DMS 273 (cell line): ENCODE measurements around the gene RPL7L1.
"Not testable (repeated sequence)": the region's sequence is repeated elsewhere in the genome, so short reads cannot be mapped to it uniquely, and the experiment has no call there.

Source experiments
- DNase-seq: peaks from one replicate; lab custom pipeline; 2025; ENCODE audit not compliant: unreplicated experiment; lab: John Stamatoyannopoulos, UW

The RPL7L1 gene

DNA sequence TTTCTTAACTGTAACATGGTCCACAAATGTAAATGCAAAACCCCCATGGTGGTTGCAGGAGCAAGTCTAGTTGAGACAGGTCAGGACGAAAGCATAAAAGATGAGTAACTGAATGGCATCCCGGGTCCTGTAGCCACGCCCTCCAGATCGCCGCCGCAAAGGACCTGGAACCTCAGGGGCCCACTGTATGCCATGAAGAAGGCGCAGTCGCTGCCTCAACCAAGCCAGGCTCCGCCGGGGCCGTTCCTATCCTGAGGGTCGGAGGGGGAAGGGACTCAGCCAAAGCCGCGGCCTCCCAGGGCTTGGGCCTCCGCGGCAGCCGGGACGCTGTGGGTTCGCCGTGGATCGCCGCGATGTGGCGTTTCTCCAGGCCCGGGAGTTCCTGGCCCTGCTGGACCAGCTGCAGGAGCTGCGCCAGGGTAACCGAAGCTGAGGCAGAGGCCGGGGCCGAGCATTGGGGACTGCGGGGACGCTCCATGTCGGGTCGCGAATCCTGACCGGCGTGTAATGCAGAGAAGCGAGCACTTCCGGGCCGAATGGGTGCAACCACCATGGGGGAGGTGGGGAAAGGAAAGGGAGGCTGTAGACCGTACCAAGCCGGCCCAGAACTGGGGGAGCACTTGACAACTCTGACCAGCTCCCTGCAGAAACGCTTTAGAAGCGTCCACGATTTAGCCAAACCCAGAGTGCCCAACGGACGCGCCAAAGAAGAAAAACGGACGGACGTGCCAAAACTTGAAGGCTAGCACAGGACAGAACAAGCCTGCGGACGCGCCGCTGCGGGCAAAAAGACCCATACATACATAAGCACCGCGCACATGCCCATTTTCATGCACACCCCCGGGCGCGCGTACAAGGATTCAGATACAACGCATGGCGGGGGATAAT lies 11.1 kb downstream of the RPL7L1 start:
- peak; percentile 95 for DNase-seq

DNA sequence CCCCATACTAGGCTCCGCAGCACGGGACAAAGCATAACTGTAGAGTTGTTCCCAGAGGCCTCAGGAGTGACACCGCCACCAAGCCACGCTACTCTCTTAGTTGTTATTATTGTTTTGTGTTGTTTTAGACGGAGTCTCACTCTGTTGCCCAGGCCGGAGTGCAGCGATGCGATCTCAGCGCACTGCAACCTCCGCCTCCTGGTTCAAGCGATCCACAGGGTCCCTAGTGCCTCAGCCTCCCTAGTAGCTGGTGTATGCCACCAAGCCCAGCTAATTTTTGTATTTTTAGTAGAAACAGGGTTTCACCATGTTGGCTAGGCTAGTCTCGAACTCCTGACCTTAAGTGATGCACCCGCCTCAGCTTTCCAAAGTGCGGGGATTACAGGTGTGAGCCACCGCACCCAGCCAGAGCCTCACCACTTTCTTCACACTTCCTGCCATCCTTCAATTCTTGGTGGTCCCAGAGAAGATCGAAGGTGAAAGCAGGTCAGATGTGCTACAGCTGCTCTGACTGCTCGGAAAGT lies 11.8 kb downstream of the RPL7L1 start:
- no peak for DNase-seq

DNA sequence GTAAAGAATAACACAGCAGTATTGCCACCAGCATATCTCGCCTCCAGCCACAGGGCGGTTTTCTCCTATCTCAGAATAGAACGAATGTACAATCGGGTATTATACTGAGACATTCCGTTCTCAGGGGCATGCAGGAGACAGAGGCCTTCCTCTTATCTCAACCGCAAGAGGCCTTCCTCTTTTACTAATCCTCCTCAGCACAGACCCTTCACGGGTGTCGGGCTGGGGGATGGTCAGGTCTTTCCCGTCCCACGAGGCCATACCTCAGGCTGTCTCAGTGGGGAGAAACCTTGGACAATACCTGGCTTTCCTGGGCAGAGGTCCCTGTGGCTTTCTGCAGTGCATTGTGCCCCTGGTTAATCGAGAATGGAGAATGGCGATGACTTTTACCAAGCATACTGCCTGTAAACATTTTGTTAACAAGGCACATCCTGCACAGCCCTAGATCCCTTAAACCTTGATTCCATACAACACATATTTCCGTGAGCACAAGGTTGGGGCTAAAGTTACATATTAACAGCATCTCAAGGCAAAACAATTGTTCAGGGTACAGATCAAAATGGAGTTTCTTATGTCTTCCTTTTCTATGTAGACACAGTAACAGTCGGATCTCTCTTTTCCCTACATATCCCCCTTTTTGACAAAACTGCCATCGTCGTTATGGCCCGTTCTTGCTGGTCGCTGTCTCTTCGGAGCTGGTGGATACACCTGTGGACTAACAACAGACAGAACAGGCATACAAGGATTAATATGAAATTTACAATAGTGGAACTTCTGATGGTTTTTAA lies 14.8 kb downstream of the RPL7L1 start:
- DNase-seq, result not testable (repeated sequence)

DNA sequence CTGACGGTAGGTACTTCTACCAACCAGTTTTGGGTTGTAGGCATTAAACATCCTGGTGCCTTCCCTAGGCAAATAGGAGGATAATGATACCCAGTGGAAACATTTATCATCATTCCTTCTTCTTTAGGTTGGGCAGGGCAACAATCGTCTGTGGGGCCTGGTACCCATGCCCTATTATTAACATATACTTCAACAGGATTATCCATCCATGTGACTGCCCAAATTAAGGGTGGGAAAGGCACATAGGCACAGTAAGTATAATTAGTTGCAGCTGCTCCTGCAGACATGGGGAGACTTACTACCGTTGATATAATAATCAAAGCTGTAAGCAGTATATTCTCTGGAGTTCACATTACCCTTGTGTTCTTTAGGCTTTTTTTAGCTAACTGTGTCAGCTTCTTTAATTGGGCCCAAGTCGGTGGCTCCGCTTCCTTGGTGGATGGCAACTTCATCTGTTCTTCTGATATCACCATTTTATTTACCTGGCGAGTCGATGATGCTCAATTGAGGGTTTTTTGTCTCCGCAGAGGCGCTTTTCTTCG lies 16.8 kb downstream of the RPL7L1 start:
- no peak for DNase-seq

DNA sequence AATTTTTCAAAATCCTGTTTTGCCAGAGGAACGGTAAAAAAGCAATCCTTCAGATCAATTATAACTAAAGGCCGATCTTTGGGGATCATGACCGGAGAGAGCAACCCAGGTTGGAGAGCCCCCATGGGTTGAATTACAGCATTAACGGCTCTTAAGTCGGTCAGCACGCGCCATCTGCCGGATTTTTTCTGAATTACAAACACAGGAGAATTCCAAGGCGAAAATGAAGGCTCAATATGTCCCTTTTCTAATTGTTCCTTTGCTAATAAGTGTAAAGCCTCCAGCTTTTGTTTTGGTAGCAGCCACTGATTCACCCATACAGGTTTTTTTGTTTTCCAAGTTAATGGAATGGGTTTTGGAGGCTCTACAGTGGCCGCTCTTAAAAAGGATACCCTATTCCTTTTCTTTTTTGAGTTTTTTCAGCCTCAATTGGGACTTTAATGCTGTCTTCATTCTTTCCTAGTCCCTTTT lies 19.5 kb downstream of the RPL7L1 start:
- DNase-seq, result peak; percentile 92

DNA sequence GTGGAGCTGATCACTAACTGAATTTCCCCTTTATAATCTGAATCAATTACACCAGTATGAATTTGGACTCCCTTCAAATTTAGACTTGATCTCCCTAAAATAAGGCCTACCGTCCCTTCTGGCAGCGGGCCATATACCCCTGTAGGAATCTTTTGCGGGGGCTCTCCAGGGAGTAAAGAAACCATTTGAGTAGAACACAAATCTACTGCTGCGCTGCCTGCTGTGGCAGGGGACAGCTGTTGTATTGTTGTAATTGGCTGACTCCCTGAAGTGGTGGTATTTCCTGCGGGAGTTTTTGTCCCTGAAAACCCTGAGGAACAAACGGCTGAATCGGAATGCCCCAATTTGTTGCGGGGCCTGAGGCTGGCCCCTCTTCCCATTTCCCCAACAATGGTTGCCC lies 20.5 kb downstream of the RPL7L1 start:
- DNase-seq, result no peak

DNA sequence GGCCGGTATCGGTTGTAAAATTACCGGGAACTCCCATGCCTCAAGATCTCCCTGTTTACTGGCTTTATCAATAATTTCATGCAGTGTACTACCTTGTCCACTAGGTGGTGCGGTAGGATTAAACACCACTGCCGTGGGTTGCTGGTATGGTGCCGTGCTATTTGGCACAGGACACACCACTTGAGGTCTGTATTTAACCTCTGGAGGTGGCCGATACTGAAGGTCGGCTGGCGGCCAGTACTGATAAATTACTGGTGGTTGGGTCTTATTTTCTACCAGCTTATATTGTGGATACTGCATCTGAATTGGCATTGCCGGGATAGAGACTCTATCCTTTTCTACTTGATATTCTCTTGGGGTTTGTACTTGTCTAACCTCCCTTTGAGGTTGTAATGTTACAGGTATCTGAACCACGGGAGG lies 22.1 kb downstream of the RPL7L1 start:
- peak; percentile 93 for DNase-seq

DNA sequence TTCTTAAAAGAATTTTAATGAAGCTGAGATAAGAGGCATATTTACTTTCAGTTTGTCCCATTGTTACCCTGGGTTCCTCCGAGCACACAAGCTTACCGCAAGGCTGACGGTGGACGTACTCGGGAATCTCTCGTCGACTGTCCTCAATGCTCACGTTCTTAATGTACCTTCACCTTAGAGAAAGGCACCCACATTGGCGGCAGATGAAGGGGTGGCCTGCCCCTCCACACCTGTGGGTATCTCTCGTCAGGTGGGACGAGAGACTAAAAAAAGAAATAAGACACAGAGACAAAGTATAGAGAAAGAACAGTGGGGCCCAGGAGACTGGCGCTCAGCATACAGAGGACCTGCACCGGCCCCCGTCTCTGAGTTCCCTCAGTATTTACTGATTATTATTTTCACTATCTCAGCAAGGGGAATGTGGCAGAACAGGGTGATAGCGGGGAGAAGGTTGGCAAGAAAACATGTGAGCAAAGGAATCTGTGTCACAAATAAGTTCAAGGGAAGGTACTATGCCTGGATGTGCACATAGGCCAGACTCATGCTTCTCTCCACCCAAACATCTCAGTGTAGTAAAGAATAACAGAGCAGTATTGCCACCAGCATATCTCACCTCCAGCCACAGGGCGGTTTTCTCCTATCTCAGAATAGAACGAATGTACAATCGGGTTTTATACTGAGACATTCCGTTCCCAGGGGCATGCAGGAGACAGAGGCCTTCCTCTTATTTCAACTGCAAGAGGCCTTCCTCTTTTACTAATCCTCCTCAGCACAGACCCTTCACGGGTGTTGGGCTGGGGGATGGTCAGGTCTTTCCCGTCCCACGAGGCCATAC lies 23.2 kb downstream of the RPL7L1 start:
- DNase-seq, result not testable (repeated sequence)

DNA sequence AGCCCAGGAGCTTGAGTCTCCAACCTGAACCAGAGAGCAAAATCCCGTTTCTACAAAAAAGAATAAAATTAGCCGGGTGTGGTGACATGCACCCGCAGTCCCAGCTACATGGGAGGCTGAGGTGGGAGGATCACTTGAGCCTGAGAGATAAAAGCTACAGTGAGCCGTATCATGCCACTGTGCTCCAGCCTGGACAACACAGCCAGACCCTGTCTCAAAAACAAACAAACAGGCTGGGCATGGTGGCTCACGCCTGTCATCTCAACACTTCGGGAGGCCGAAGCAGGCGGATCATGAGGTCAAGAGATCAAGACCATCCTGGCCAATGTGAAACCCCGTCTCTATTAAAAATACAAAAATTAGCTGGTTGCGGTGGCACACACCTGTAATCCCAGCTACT lies 25.1 kb downstream of the RPL7L1 start:
- DNase-seq, result no peak

DNA sequence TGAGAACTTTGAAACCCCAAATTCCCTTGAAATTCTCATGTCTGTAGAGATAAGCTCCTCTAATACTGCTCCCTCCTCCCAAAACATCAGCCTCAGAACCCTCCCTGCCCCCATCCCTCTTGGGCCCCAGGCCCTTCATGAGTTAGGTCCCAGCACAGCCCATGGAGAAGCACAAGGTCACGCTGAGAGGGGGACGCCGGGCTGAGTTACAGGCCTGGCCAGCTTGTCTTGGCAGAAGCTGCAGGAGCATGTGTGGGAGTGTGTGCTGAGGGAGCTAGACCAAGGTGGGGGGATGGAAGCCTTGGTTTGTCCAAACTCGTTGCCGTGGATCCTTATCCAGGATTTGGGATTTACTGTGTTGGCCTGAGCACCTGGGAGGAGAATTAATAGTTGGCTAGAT lies 27.9 kb downstream of the RPL7L1 start:
- DNase-seq, result no peak

DNA sequence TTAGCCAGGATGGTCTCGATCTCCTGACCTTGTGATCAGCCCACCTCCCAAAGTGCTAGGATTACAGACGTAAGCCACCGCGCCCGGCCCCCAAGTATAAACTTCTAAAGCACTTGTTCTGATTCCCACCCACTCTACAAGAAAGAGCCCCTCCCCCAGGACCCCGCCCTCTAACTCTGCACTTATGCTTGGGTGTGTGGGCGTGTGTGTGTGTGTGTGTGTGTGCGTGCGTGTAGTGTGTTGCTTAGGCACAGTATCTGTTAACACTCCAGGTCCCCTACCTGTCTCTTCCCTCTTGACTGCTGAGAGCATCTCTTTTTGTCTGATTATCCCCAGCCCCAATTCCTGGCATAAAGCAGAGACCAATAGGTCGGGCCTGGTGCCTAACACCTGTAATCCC lies 30.4 kb downstream of the RPL7L1 start:
- no peak for DNase-seq

DNA sequence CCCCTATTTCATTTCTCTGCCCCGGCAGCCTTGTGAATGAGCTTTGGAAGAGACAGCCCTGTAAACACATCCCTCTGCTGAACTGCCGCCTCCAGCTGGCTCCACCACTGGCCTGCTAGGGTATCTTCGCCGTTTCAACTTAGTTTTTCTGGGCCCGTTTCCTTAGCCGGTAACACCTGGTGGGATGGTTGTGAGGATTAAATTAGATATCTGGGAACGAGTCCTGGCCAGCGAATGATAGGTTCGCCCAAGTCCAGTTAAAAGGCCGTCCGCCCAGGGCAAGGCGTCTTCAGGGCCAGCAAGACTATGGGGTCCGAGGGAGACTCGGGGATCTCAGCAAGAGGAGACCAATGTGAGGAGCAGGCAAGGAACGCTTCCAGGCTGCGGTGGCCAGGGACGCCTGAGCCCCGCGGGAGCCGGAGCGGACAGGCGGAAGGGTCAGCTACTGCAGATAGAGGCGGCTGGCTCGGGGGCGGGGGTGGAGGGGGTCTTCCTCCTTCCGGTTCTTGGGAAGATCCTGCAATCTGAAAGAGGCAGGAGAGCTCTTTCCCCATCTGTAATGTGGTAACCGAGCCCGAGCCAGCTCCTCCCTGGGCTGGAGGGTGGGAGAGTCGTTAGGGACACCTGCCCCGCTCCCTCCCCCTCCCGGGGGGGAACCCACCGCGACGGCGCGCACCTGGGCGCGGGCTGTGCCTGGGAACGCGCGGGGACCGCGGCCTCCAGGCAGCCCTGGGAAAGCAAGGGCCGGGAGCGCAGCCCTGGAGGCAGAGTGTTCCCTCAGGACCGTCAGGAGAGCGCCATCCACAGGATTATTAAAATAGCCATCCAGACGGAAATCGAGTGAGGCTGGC lies 32.0 kb downstream of the RPL7L1 start:
- no peak for DNase-seq

DNA sequence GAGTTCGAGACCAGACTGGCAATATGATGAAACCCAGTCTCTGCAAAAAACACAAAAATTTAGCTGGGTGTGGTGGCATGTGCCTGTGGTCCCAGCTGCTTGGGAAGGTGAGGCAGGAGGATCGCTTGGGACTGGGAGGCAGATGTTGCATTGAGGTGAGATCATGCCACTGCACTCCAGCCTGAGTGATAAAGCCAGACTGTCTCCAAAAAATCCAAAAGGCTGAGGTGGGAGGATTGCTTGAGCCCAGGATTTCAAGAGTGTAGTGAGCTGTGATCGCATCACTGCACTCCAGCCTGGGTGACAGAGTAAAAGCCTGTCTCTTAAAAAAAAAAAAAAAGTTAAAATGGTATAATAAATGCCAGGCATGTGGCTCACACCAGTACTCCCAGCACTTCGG lies 35.1 kb downstream of the RPL7L1 start:
- peak; percentile 30 for DNase-seq

DNA sequence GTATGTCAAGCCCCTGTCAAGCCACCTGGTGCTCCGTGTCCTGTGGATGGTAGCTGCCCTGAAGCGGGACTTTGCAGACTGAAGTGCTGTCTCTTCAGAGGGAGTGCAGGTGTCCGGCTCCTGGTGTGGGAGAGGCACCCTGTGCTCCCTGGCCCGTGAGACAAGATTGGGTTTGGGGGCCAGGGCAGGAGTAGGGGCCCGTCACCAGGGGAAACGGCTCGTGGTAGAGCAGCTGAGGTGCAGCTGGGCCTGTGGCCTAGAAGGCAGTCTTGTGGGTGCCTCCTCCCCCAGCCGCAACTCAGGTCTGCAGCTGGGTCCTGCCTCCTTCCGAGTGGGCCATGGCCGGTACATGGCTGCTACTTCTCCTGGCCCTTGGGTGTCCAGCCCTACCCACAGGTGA lies 36.3 kb downstream of the RPL7L1 start, which contains the start of gene PTCRA:
TSS of gene PTCRA (plus strand) at position 322 of the 400 bp plus-strand sequence. CDS start at position 339, 17 bp downstream.
- no peak for DNase-seq

DNA sequence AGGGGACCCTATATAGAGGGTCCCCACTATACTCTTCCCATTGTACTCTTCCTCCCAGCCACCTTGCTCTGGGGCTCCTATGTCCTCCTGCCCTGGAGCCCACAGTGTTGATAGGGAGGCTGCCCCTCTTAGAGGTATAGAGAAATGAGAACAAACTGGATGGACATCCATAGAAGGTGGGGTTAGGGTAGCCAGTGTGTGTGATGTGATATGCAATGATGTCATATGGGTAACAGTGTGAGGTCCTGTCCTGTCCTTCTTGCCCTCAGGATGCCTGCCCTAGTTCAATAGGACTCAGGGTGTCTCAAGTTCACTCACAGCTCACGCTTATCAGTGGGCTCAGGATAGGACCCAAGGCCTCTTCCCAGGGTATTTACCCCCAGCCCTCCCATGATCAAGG lies 36.9 kb downstream of the RPL7L1 start:
- no peak for DNase-seq

DNA sequence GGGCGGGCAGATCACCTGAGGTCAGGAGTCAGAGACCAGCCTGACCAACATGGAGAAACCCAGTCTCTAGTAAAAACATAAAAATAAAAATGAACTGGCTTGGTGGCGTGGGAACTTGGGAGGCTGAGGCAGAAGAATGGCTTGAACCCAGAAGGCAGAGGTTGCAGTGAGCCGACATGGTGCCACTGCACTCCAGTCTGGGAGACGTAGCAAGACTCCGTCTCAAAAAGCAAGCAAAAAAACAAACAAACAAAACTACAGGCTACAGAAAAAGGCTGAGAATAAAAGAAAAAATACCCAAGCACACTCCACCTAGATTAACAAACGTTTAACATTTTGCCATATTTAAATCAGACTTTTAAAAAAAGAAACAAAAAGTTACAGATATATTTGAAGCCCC lies 42.4 kb downstream of the RPL7L1 start:
- no peak for DNase-seq

DNA sequence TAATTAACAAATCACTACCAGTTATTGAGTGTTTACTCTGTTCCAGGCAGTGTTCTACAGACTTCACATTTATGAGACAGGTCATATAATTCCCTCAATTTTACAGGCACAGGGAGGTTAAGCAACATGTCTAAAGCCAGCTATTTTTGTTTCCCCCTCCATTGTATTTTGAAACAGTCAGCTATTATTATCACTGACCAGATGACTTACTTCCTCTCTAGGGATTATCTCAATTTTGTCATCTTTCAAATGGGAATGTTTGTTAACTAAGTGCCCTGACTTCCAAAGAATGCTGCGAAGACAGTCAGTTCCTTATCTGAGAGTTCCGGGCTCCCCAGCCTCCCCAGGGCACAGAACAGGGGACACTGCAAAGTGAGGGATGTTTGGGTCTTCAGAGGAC lies 44.2 kb downstream of the RPL7L1 start:
- no peak for DNase-seq

DNA sequence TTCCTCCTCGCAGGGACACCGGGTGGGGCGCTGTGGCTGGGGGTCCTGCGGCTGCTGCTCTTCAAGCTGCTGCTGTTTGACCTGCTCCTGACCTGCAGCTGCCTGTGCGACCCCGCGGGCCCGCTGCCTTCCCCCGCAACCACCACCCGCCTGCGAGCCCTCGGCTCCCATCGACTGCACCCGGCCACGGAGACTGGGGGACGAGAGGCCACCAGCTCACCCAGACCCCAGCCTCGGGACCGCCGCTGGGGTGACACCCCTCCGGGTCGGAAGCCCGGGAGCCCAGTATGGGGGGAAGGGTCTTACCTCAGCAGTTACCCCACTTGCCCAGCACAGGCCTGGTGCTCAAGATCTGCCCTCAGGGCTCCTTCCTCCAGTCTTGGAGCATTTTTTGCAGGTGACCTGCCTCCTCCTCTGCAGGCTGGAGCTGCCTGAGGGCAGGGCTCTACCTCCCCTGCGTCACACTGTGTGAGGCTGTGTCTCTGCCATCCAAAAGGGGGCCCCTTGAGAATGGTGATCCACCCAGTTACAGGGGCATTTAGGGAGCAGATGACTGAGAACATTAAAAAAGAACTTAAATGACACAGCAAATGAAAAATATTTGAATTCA lies 45.9 kb downstream of the RPL7L1 start:
- no peak for DNase-seq
